Measurements from ENCODE around the gene SLC16A3.

DNA sequence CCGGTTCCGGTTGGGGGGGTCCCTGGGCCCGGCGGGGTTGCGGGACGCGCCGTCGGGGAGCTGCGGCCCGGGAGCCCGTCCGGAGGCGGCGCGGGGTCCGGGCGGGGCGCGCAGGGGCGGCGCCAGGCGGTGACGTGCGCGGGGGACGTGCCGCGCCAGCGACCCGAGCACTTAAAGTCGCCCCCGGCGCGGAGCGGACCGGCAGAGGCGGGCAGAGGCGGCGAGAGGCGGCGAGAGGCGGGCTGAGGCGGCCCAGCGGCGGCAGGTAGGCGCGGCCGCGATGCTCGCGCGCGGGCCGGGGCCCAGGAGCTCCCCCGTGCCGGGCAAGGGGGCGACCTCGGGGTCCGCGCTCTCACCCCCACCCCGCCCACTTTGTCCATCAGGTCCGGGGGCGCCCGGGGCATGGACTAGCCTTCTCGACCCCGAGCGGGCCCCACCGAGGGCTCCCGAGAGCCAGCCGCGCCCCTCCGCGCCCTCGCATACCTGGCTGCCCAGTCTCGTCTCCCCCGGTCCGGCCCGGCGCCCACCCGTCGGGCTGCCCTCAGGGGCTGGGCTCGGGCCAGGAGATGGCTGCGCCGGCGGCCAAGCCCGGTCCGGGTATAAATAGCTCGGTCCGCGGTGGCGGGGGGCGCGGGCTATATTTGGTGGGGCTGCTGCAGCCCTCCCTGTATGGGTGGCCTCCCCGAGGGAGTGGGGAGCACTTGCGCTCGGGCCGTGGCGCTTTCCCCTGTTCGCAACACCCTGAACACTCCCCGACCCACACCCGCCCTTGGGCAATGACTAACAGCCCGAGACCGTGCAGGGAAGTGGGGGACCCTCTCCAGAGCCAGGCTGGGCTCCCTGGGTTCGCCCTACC, at the start of gene SLC16A3:
- TF ChIP-seq, protein P1, sequence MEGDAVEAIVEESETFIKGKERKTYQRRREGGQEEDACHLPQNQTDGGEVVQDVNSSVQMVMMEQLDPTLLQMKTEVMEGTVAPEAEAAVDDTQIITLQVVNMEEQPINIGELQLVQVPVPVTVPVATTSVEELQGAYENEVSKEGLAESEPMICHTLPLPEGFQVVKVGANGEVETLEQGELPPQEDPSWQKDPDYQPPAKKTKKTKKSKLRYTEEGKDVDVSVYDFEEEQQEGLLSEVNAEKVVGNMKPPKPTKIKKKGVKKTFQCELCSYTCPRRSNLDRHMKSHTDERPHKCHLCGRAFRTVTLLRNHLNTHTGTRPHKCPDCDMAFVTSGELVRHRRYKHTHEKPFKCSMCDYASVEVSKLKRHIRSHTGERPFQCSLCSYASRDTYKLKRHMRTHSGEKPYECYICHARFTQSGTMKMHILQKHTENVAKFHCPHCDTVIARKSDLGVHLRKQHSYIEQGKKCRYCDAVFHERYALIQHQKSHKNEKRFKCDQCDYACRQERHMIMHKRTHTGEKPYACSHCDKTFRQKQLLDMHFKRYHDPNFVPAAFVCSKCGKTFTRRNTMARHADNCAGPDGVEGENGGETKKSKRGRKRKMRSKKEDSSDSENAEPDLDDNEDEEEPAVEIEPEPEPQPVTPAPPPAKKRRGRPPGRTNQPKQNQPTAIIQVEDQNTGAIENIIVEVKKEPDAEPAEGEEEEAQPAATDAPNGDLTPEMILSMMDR (IDR thresholded peaks at IDR 0.05), result no peak
- TF ChIP-seq ZFX (IDR thresholded peaks at IDR 0.05; ENCODE audit: borderline replicate concordance), result no peak
